ENCODE measurements around the gene KTN1. TPM values are rescaled to one million over a fixed set of nuclear protein-coding genes. Genes with fewer than 3 reads are reported as not detected.

The KTN1 gene
- total and polyA plus RNA-seq, 2 experiments from 2014 or later = 124 to 607 TPM

DNA sequence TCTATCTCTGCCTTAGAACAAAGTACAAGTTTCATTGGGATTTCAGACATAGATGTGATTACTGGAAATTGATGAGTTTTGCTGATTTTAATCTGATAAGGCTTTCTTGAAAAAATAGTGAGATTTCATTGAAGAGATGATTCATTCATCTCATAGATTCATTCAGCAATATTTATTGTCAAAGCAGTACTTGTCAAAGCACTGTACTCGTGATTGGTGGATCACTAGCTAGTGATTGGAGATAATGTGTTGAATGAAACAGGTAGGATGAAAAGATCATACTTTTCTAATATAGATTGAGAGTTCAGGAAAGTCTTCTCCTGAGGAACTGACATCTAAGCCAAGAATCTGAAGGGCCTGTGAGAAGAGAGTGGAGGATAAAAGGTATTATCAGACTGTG lies 71.0 kb downstream of the KTN1 start:
- TF ChIP-seq, protein P1, sequence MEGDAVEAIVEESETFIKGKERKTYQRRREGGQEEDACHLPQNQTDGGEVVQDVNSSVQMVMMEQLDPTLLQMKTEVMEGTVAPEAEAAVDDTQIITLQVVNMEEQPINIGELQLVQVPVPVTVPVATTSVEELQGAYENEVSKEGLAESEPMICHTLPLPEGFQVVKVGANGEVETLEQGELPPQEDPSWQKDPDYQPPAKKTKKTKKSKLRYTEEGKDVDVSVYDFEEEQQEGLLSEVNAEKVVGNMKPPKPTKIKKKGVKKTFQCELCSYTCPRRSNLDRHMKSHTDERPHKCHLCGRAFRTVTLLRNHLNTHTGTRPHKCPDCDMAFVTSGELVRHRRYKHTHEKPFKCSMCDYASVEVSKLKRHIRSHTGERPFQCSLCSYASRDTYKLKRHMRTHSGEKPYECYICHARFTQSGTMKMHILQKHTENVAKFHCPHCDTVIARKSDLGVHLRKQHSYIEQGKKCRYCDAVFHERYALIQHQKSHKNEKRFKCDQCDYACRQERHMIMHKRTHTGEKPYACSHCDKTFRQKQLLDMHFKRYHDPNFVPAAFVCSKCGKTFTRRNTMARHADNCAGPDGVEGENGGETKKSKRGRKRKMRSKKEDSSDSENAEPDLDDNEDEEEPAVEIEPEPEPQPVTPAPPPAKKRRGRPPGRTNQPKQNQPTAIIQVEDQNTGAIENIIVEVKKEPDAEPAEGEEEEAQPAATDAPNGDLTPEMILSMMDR (conservative IDR thresholded peaks at IDR 0.05; ENCODE audit: low read depth in 2 of 2) = no peak
- TF ChIP-seq CREB1 (CRISPR knock-in tag; IDR thresholded peaks at IDR 0.05; ENCODE audit: low read depth) = no peak
- TF ChIP-seq, protein P2, sequence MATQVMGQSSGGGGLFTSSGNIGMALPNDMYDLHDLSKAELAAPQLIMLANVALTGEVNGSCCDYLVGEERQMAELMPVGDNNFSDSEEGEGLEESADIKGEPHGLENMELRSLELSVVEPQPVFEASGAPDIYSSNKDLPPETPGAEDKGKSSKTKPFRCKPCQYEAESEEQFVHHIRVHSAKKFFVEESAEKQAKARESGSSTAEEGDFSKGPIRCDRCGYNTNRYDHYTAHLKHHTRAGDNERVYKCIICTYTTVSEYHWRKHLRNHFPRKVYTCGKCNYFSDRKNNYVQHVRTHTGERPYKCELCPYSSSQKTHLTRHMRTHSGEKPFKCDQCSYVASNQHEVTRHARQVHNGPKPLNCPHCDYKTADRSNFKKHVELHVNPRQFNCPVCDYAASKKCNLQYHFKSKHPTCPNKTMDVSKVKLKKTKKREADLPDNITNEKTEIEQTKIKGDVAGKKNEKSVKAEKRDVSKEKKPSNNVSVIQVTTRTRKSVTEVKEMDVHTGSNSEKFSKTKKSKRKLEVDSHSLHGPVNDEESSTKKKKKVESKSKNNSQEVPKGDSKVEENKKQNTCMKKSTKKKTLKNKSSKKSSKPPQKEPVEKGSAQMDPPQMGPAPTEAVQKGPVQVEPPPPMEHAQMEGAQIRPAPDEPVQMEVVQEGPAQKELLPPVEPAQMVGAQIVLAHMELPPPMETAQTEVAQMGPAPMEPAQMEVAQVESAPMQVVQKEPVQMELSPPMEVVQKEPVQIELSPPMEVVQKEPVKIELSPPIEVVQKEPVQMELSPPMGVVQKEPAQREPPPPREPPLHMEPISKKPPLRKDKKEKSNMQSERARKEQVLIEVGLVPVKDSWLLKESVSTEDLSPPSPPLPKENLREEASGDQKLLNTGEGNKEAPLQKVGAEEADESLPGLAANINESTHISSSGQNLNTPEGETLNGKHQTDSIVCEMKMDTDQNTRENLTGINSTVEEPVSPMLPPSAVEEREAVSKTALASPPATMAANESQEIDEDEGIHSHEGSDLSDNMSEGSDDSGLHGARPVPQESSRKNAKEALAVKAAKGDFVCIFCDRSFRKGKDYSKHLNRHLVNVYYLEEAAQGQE (IDR thresholded peaks at IDR 0.05; ENCODE audit: unreplicated experiment) = no peak
- TF ChIP-seq, protein P3, sequence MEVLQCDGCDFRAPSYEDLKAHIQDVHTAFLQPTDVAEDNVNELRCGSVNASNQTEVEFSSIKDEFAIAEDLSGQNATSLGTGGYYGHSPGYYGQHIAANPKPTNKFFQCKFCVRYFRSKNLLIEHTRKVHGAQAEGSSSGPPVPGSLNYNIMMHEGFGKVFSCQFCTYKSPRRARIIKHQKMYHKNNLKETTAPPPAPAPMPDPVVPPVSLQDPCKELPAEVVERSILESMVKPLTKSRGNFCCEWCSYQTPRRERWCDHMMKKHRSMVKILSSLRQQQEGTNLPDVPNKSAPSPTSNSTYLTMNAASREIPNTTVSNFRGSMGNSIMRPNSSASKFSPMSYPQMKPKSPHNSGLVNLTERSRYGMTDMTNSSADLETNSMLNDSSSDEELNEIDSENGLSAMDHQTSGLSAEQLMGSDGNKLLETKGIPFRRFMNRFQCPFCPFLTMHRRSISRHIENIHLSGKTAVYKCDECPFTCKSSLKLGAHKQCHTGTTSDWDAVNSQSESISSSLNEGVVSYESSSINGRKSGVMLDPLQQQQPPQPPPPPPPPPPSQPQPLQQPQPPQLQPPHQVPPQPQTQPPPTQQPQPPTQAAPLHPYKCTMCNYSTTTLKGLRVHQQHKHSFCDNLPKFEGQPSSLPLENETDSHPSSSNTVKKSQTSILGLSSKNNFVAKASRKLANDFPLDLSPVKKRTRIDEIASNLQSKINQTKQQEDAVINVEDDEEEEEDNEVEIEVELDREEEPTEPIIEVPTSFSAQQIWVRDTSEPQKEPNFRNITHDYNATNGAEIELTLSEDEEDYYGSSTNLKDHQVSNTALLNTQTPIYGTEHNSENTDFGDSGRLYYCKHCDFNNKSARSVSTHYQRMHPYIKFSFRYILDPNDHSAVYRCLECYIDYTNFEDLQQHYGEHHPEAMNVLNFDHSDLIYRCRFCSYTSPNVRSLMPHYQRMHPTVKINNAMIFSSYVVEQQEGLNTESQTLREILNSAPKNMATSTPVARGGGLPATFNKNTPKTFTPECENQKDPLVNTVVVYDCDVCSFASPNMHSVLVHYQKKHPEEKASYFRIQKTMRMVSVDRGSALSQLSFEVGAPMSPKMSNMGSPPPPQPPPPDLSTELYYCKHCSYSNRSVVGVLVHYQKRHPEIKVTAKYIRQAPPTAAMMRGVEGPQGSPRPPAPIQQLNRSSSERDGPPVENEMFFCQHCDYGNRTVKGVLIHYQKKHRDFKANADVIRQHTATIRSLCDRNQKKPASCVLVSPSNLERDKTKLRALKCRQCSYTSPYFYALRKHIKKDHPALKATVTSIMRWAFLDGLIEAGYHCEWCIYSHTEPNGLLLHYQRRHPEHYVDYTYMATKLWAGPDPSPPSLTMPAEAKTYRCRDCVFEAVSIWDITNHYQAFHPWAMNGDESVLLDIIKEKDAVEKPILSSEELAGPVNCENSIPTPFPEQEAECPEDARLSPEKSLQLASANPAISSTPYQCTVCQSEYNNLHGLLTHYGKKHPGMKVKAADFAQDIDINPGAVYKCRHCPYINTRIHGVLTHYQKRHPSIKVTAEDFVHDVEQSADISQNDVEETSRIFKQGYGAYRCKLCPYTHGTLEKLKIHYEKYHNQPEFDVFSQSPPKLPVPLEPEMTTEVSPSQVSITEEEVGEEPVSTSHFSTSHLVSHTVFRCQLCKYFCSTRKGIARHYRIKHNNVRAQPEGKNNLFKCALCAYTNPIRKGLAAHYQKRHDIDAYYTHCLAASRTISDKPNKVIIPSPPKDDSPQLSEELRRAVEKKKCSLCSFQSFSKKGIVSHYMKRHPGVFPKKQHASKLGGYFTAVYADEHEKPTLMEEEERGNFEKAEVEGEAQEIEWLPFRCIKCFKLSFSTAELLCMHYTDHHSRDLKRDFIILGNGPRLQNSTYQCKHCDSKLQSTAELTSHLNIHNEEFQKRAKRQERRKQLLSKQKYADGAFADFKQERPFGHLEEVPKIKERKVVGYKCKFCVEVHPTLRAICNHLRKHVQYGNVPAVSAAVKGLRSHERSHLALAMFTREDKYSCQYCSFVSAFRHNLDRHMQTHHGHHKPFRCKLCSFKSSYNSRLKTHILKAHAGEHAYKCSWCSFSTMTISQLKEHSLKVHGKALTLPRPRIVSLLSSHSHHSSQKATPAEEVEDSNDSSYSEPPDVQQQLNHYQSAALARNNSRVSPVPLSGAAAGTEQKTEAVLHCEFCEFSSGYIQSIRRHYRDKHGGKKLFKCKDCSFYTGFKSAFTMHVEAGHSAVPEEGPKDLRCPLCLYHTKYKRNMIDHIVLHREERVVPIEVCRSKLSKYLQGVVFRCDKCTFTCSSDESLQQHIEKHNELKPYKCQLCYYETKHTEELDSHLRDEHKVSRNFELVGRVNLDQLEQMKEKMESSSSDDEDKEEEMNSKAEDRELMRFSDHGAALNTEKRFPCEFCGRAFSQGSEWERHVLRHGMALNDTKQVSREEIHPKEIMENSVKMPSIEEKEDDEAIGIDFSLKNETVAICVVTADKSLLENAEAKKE (CRISPR knock-in tag; IDR thresholded peaks at IDR 0.05) = no peak
- ATAC-seq = no peak

More for the DNA sequence above, 71.0 kb downstream of the KTN1 start:
- H3K9me2 ChIP-seq (ENCODE audit: insufficient read depth) = no peaks in the 10 kb centered on the region
- Mint-ChIP-seq H3K9me3 (no peaks in the 10 kb centered on the region), H3K27ac (no peak overlapping the region), H3K4me3 (no peak overlapping the region), H3K36me3 (ENCODE audit: low read depth) (peaks cover 62% of the 10 kb centered on the region), H3K4me1 (no peaks in the 10 kb centered on the region), H3K27me3 (ENCODE audit: insufficient read depth, low read depth, poor library complexity) (no peaks in the 10 kb centered on the region)
- no peaks in the 10 kb centered on the region for H3K27me3 ChIP-seq (ENCODE audit: insufficient read depth)
- no peak overlapping the region for H3K4me2 ChIP-seq
- H2AFZ ChIP-seq = no peak overlapping the region
- H4K20me1 ChIP-seq (replicated peaks; ENCODE audit: insufficient read depth) = no peaks in the 10 kb centered on the region
- no peaks in the 10 kb centered on the region for H3K79me2 ChIP-seq (replicated peaks; ENCODE audit: insufficient read depth)
- no peak for DNase-seq (ENCODE audit: low spot score)
- H3K36me3 ChIP-seq (ENCODE audit: insufficient read depth) = peaks cover 24% of the 10 kb centered on the region; the same call in 1 of the 2 replicates
- no peaks in the 10 kb centered on the region for H3K4me1 ChIP-seq (ENCODE audit: insufficient read depth)
- H3K27ac ChIP-seq (ENCODE audit: low read depth) = no peak overlapping the region
- H3F3A ChIP-seq (replicated peaks; ENCODE audit: low read depth) = no peaks in the 10 kb centered on the region
- no peak overlapping the region for H3K4me3 ChIP-seq
